Epidermal melanocyte (primary cell): ENCODE results near the gene NELFB.

Experiments
- DNase-seq: peaks from one replicate; pipeline ENCODE4 v3.0.0; 2011; ENCODE audit warnings: low spot score; ENCODE audit not compliant: insufficient read length

The NELFB gene

GRCh38 chr9:137267933-137268355, 12.8 kb downstream of the NELFB start:
- no peak for DNase-seq

GRCh38 chr9:137268538-137269201, 13.5 kb downstream of the NELFB start:
- DNase-seq = no peak

DNA sequence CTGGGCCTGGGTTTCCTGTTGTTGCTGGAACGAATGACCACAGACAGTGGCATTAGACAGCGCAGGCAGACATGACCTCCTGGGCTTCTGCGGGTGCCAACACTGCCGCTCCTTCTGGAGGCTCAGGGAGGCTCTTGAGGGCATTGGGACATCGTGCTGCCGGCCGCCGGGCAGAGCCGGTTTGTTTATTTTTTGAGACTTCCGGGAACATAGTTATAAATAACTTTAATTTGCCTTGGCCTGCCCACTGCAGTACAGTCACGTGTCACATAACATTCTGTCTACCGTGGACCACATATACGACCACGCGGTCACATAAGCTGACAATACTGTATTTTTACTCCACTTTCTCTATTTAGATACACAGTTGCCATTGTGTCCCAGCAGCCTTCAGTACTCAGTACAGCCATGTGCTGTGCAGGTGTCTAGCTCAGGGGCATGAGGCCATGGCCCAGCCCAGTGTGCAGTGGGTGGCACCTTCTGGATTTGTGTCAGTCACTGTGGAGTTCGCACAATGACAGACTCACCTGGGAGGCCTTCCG, 14.2 kb downstream of the NELFB start:
- DNase-seq = peak; percentile 64

DNA sequence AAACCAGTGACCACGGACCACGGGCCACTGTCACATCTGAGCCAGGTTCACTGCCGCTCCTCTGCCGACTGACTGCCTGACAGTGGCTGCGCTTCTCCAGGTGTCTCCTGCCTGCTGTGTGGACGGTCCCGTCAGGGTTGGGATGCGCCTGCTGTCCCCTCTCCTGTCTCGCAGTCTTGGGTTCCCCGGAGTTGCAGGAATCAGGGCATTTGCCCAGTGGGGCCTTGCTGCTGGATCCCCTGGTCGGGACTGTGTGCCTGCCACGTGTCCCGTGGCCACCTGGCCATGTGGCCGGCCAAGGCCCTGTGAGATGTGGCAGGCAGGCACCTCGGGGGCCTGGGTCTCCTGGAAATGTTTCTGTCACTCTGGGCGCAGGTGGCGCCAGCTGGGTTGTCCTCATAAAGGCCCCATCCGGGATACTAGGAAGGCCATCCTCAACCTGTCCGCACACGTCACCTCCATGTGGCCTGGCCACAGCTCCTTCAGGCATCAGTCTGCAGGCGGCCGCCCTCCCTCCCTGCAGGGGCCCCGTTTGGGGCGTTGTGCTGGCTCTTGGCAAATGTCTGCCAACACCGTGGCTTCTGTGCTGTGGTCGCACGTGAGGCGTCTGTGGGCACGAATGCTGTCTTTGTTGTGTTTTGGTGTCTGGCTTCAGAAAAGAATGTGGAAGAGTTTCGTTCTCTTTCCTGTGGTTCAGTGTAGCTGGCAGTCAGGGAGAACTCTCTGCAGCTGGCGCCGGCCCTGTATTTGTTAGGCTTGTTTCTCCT, 16.0 kb downstream of the NELFB start:
- peak; percentile 77 for DNase-seq

- DNase-seq = no peak
Observed at GRCh38 chr9:137271696-137272076, 16.6 kb downstream of the NELFB start.

DNA sequence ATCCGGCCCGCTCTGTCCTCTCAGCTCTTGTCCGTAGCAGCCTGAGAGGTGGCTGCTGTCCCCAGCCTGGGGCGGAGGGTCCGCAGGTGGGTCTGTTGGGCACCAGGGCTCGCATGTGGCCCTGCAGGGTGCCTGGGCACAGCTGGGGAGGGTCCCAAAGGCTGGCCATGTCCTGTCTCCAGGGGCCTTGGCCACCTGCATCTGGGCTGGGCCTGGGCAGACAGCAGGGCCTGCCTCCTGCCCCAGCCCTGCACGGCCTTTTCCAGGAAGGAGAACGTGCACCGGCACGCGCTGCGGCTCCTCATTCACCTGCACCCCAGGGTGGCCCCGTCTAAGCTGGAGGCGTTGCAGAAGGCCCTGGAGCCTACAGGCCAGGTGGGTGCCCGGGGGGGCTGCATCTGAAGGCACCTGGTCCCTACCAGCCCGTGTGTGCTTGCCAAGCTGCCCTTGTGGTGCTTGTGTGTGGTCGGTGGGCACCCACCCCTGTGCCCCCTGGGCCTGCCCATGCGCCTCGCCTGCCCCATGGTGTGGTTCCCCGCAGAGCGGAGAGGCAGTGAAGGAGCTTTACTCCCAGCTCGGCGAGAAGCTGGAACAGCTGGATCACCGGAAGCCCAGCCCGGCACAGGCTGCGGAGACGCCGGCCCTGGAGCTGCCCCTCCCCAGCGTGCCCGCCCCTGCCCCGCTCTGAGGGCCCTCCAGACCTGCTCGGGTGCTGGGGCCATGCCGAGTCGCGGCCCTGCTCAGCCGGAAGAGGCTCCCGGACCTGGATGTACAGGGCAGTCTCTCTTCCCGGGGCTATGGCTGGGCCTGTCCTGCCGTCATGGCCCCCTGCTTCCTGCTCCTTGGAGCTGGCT, 17.3 kb downstream of the NELFB start:
- DNase-seq = no peak

DNA sequence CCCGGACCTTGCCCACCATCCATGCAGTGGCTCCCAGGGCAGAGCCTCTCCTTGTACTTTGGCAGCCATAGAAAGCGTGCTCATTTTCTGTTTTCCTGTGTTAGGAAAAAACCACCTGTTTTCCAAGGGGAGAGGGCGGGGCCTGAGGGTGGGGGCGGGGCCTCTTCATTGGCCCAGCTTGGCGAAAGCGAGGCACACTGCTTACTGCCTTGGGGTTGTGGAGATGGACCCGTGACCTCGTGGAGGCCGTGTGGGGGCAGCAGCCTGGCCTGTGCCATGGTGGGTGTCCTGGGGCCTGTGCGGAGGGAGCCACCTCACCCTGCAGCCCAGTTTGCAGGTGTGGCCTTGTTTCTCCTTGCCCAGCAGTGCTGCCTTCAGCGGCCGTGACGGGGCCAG, 18.0 kb downstream of the NELFB start:
- DNase-seq = no peak

DNA sequence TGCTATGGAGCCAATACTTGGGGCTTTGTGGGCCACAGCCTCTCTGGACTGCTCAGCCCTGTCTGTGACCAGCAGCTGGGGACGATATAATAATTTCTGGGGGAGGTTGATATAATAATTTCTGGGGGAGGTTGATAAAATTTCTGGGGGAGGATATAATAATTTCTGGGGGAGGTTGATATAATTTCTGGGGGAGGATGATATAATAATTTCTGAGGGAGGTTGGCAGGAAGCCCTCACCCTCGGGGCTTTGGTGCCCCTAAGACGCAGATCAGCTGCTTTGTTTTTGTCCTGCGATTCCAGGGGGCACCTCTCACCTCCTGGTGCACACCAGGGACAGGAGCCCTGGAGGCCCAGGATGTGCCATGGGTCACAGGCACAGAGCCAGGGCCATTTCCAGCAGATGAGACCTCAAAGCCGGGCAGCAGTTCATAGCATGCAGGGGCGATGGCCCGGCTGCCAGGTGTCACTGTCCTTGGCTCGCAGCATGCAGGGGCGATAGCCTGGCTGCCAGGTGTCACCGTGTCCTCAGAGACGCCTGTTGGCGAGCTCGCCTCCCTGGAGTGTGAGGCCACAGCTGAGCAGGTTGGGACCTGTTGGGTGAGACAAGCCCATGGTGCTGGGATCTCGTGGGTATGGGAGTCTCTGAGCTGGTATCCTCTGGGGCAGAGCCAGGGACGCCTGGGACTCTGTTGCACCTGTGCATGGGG, 18.6 kb downstream of the NELFB start:
- DNase-seq = no peak

- DNase-seq = no peak
Observed at GRCh38 chr9:137275203-137275587, 20.1 kb downstream of the NELFB start.

- no peak for DNase-seq
Observed at GRCh38 chr9:137275588-137276472, 20.7 kb downstream of the NELFB start.

DNA sequence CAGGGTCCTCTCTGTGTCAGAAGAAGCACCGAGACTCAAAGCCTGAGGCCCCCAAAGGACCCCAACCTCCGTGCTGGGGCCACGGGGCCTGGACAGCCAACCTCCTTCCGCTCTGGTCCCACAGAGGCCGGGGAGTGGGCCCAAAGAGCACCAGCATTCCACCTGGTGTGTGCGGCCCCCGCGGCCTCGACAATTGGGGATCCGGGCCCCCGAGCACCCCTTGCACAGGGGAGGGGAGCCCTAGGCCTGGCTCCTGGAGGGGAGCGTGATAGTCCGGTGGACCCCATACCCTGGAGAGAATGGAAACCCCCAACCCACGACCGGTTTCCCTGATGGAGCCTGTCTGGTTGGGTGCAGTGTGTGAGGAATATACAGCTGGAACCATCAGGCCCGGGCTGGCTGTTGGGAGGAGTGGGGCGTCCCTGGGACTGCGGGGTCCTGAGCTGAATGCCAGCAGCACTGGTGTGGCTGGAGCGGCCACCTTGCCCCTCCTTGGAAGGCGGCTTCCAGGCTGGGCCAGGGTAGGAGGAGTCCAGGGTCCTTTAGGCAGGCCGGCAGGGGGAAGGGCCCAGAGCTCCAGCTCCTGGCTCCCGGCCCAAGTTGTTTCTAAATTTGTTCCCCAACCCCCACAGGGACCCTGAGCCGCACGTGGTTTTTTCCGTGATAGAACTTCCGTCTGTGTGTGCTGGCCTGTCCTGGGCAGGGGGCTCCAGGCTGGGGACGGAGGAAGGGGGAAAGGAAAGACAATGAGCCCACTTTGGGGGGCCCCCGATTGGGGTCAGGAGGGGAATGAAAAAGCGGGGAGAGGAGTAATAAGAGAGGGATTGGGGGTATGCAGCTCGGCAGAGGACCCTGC, 21.6 kb downstream of the NELFB start:
- peak; percentile 63 for DNase-seq

DNA sequence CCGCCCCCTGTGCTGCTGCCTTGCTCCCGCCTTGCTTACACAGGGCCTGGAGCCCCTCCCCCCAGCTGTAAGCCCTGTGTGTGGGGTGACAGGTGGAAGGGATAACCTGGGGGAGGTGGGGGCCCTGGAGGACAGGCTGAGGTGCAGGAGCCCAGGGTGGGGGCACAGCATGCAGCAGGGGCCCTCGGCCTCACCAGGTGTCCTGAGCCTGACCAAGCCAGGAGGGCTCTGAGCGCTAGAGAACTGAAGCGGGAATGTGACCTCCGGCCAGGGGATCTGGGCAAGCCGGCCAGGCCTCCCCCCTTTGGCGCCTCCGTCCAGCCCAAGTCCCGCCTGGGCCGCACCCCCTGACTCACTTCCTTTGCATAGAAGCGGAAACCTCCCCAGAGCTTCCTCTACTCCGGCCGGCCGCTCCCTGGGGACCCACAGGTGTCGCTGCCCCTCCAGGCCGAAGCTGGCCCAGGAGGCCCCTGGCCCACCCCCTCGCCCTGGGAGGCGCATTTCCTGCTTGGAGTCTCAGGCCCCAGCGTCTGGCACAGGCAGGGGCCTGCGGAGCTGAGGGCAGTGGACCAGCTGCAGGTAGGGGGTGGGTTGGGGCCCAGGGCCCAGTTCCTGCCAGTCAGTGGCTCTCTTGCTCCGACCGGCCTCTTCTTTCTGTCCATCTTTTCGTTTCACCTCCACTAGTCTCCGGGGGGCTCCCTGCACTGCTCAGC, 22.4 kb downstream of the NELFB start, which contains the start of gene TOR4A:
Gene TOR4A (plus strand): TSS at position 398 of the 713 bp plus-strand sequence. CDS start 964 bp downstream, outside the sequence.
- peak; percentile 80 for DNase-seq

DNA sequence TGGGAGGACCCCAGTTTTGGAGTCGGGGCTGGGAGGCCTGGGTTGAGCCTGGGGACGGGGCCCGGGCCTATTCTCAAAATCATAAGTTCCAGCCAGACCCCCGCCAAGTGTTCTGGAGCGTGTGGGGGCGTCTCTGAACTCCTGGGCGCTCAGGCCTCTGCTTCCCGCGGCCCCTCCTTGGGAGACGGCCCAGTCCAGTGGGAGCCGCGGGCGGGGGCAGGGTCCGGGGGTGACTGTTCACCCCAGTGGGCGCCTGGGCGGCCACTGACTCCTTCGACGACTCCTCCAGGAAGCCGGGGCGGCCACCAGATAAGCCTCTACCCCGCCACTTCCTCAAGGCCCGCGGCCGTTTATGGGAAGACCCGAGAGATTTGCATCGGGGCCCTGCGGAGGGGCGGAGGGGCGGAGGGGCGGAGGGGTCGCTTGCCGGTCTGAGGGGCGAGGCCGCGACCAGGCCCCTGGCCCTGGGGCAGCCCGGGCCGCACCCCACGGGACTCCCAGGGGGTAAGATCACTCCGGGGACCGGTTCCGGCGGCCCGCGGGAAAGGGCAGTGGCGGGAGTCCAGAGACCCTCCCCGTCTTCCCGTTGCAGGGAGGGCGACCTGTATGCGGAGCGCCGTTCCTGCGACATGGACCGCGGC, 23.1 kb downstream of the NELFB start:
- no peak for DNase-seq

- DNase-seq = no peak
Observed at GRCh38 chr9:137278721-137279711, 23.9 kb downstream of the NELFB start.

DNA sequence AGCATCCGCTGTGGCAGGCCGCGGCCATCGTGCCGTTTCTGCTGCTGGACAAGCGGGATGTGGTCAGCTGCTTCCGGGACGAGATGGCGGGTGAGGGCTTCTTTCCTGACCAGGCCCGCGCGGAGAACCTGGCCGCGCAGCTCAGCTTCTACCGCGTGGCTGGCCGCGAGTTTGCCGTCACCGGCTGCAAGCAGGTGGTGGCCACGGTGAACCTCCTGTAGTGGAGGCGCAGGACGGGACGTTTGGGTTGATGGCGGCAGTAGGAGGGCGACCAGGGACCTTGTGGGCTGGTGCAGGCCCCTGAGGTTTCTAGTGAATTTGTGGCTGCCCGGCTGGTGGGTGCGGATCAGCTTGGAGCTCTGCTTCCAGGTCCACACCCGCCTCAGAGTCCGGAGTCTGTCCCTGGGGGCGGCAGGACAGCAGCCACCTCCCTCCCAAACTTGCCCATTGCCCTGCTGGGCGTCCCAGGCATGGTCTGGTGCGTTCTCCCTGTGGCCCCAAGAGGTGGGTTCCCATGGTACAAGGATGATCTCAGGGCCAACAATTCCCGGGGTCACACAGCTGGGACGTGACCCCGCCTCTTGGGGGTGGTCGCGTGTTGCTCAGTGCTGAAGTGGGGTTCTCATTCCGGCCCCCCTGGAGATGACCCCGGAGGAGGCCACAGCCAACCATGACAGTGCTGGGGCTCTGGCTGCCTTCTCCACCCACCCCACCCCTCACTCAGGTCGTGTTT, 24.8 kb downstream of the NELFB start:
- no peak for DNase-seq
